Pulmonary artery endothelial cell (primary cell): ENCODE data around the gene VWA1. TPM values are rescaled to one million over a fixed set of nuclear protein-coding genes. Genes with fewer than 3 reads are reported as not detected.
"Not testable (repeated sequence)": the region's sequence is repeated elsewhere in the genome, so short reads cannot be mapped to it uniquely, and the experiment has no call there.

Source experiments
- DNase-seq: peaks from one replicate; pipeline ENCODE4 v3.0.0-alpha.2; 2011; ENCODE audit warnings: low read depth, low spot score
- total RNA-seq: library from RNA; depleted of rRNA; stranded (reverse); fragments of >200 nt; gene quantifications from 2 replicates; pipeline ENCODE4 v1.2.3, GENCODE V29; 2014

Gene VWA1
- total RNA-seq, 1 donor from 2014 or later = 1.6 TPM

DNA sequence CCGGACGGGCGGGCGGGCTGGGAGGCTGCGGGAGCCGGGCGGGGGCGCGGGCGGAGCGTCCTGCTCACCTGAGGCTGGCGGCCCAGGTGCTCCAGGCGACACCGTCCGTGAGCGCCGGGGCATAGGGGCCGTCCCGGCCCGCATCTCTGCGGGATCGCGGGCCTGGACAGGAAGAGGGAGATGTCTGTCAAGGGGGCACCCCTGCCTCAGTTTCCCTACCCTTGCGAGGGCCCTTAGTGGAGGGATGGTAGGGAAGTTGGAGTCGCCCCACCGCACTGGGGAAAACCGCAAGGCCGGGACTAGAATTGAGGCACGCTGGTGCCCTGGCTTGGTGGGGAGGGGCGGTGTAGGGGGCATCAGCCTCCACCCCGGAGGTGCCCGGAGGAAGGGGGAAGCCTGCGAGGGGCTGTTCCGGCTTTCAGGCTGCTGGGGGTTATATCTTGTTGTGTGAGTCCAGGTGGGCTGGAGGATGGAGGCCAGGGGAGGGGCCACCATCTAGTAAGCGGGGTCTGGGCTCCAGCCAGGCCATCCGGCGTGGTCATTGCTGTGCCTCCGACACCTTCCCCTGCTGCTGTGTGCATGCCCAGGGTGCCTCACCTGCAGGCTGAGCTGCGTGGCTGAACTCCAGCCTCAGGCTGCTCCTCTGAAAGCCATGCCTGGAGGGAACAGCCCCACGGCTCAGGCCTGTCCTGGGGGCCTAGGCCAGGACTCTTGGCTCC, 580 bp downstream of the VWA1 start:
- DNase-seq = no peak

- DNase-seq = no peak
Measured at GRCh38 chr1:1436630-1437032, 1.1 kb downstream of the VWA1 start.

GRCh38 chr1:1437033-1437903, 1.8 kb downstream of the VWA1 start:
- DNase-seq = no peak

GRCh38 chr1:1437904-1438376, 2.5 kb downstream of the VWA1 start:
- DNase-seq = no peak

GRCh38 chr1:1438531-1439381, 3.3 kb downstream of the VWA1 start:
- no peak for DNase-seq

GRCh38 chr1:1439546-1440261, 4.2 kb downstream of the VWA1 start:
- no peak for DNase-seq

DNA sequence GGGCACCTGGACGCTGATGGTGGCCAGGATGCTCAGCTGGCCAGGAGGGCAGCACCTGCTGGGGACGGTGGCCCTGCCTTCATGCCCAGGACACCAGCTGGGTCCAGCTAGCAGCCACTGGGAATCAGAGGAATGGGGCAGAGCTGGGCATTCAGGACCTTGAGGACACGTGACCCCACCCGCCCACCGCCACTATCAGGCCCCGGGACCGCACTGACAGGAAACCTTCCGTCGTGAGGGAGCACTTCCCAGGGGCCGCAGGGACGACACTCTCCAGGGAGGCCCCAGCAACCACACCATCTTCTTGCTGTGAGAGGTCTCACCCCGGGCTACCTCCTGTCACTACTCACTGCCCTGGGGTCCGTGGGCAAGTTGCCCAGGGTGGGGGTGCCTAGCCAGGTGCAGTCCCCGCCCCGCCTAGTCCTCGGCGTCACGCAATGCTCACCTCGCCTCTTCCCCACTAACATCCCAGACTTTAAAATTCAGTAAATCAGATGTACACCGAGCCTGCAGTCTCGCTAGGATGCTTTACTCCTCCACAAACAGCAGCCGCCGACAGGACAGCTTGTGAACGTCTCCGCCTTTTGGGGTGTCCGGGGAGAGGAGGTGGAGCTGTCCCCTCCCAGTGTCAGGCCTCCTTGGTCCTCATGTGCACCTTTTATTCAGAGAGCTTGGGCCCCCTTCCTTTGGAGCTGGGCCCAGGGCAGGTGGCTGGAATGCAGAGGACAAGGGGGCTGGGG, 4.9 kb downstream of the VWA1 start:
- no peak for DNase-seq

- no peak for DNase-seq
Measured at GRCh38 chr1:1441002-1441888, 5.8 kb downstream of the VWA1 start.

DNA sequence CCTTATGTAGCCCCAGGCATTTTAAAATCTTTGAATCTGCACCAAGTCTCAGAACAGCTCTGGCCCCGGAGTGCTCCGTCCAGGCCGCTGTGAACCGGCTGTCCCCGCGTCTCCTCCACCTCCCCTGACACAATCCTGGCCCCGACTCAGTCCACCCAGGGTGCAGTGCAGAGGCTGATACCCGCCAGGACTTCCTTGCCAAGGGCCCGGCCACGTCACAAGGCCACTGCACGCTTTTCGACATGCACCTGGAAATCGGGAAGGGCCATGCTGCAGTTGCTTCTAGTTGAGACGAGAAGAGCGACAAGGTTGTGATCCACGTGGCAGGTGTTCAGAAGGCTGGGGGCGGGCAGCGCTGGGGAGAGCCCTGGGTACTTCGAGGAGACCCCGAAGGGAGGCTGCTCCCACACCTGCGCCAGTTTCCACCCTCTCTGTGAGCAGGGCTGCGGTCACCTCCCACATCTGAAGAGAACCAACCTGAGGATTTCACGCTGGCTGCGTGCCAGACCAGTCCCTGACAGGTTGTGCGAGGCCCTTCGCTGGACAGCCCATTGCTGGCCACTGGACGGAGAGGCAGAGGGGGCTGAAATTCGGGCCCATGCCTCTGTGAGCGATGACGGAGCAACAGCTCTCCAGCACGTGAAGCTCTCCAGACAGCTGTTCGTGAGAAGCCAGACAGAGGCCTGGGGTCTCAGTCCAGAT, 6.7 kb downstream of the VWA1 start:
- DNase-seq = no peak

DNA sequence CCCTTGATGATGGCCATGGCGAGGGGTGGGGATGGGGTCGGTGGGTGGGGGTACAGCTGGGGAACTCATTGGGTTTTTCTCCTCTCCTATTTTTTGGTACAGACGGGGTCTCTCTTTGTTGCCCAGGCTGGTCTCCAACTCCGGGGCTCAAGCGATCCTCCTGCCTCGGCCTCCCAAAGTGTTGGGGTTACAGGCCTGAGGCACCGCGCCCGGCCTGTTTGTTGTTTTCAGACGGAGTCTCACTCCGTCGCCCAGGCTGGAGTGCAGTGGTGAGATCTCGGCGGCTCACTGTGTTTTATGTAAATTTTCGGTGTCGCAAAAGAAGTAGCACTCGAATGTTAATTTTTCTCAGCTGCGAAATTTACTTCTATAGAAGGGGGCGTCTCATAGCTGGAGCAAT, 11.1 kb downstream of the VWA1 start:
- DNase-seq = not testable (repeated sequence)

GRCh38 chr1:1449099-1449739, 13.7 kb downstream of the VWA1 start, which contains the start of gene ATAD3C:
TSS of gene ATAD3C (plus strand) at chr1:1449689. CDS start at chr1:1450684, 995 bp downstream.
- DNase-seq = no peak

DNA sequence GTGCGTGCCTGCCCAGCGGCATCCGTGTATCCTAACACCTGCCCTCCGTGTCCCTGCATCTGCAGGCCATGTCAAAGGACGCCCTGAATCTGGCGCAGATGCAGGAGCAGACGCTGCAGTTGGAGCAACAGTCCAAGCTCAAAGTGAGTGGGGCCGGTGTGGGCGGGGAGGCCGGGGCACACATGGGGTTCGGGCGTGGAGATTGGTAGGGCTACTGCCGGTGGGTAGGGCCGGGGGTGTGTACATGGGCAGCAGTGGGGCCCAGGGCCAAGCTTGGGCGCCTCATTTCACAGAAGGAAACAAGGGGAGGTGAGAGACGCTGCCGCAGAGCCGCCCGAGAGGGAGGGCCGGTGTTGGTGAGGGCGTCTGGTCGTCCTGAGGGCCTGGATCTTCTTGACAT, 15.1 kb downstream of the VWA1 start:
- DNase-seq = not testable (repeated sequence)

- no peak for DNase-seq
Measured at GRCh38 chr1:1451696-1452364, 16.3 kb downstream of the VWA1 start.

DNA sequence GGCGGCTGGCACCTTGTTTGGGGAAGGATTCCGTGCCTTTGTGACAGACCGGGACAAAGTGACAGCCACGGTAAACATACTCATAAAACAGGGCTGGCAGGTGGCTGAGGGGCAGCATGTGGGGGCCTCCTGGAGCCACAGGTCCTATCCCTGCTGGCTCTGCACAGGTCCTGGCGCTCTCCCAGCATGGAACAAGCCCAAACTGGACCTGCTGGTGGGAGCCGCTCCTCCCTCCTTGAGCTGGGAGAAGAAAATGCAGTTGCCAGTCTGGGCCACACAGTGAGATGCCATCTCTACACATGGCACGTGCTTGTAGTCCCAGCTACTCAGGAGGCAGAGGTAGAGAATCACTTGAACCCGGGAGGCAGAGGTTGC, 16.9 kb downstream of the VWA1 start:
- DNase-seq = not testable (repeated sequence)

- no peak for DNase-seq
Measured at GRCh38 chr1:1452882-1453281, 17.4 kb downstream of the VWA1 start.

DNA sequence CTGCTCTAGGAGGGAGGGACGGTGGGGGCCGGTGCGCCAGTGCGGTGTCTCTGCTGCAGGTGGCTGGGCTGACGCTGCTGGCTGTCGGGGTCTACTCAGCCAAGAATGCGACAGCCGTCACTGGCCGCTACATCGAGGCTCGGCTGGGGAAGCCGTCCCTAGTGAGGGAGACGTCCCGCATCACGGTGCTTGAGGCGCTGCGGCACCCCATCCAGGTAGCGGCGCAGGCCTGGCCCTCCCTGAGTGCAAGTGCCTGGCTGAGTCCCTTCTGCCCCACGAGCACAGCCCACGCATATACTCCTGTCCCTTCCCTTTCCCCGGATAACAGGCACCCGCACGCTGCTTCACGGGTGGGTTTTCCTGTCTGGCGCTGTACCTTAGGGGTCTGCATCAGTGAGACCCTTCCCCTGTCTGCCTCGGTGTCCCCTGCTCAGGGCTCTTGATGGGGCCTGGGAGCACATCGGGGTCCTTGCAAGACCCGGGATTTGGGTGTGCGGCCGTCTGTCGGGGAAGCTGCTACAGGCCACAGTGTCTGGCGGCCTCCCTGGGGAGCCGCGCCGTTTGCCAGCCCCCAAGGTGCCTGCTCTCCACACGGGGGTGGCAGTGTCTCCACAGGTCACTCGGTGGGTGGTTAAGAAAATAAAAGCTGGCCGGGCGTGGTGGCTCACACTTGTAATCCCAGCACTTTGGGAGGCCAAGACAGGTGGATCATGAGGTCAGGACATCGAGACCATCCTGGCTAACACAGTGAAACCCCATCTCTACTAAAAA, 19.0 kb downstream of the VWA1 start:
- not testable (repeated sequence) for DNase-seq
